Peyer's patch (tissue), 4 donors: ENCODE measurements around the gene TMCC3.

ENCODE experiments used
- POLR2A ChIP-seq, 2 donors: fragments of 450-650 bp; IDR thresholded peaks; one replicate each; pipeline ENCODE4 v1.5.1; 2017; ENCODE audit warnings: antibody characterized with exemption in 2 of 2, mild to moderate bottlenecking in 2 of 2, moderate library complexity in 2 of 2
- TF ChIP-seq, protein P1 (sequence below), 6 experiments: fragments of 450-650 bp in 4 of 6; fragments of 200-600 bp in 2 of 6; sonication (generic) in 1 of 6; IDR thresholded peaks; one replicate each; pipeline ENCODE4 v1.5.1; 2017 to 2019; ENCODE audit warnings: antibody characterized with exemption in 6 of 6, mild to moderate bottlenecking in 3 of 6, moderate library complexity in 1 of 6

GRCh38 chr12:94648578-94648977 is 1.8 kb downstream of the TMCC3 start:
- TF ChIP-seq, protein P1, sequence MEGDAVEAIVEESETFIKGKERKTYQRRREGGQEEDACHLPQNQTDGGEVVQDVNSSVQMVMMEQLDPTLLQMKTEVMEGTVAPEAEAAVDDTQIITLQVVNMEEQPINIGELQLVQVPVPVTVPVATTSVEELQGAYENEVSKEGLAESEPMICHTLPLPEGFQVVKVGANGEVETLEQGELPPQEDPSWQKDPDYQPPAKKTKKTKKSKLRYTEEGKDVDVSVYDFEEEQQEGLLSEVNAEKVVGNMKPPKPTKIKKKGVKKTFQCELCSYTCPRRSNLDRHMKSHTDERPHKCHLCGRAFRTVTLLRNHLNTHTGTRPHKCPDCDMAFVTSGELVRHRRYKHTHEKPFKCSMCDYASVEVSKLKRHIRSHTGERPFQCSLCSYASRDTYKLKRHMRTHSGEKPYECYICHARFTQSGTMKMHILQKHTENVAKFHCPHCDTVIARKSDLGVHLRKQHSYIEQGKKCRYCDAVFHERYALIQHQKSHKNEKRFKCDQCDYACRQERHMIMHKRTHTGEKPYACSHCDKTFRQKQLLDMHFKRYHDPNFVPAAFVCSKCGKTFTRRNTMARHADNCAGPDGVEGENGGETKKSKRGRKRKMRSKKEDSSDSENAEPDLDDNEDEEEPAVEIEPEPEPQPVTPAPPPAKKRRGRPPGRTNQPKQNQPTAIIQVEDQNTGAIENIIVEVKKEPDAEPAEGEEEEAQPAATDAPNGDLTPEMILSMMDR (IDR thresholded peaks at IDR 0.05): no peak
- TF ChIP-seq POLR2A (IDR thresholded peaks at IDR 0.05): no peak
